Ovary (tissue), 3 donors: ENCODE data around the gene SRSF7.

Experiments used
- CTCF ChIP-seq, 3 donors: fragments of 450-650 bp in 2 of 3; fragments of 200-600 bp in 1 of 3; IDR thresholded peaks; one replicate each; pipeline versions ENCODE4 v1.5.1 to v1.8.0; 2016 to 2022; ENCODE audit warnings: antibody characterized with exemption in 3 of 3, mild to moderate bottlenecking in 1 of 3
- POLR2A ChIP-seq: fragments of 450-650 bp; IDR thresholded peaks from one replicate; pipeline ENCODE4 v1.6.1; 2017; ENCODE audit warnings: antibody characterized with exemption, mild to moderate bottlenecking, moderate library complexity
- donor health status: DM: no; HTN: no; CAD: no.

- TF ChIP-seq POLR2A (peak; percentile 100), CTCF (IDR thresholded peaks at IDR 0.05) (peak in 2 of 3 donors; percentile 18 to 39)
Measured at GRCh38 chr2:38750891-38751595, at the start of gene SRSF7.
